ENCODE measurements around the gene CHD6.
"Not testable (repeated sequence)": the region's sequence is repeated elsewhere in the genome, so short reads cannot be mapped to it uniquely, and the experiment has no call there.

The CHD6 gene

GRCh38 chr20:41540459-41540858 is 77.7 kb downstream of the CHD6 start:
- DNase-seq (ENCODE audit: low read depth in 2 of 2) = no peak

- no peak for DNase-seq (ENCODE audit: low read depth in 2 of 2)
These were observed 79.2 kb downstream of the CHD6 start for GRCh38 chr20:41538810-41539596.

GRCh38 chr20:41537865-41538264 is 80.3 kb downstream of the CHD6 start:
- no peak for DNase-seq (ENCODE audit: low read depth in 2 of 2)

GRCh38 chr20:41535551-41535950 is 82.6 kb downstream of the CHD6 start:
- not testable (repeated sequence) for DNase-seq (ENCODE audit: low read depth in 2 of 2)

- DNase-seq (ENCODE audit: low read depth in 2 of 2) = no peak
These were observed 83.3 kb downstream of the CHD6 start for GRCh38 chr20:41534842-41535241.

- no peak for DNase-seq (ENCODE audit: low read depth in 2 of 2)
These were observed 84.0 kb downstream of the CHD6 start for GRCh38 chr20:41534170-41534569.

- no peak for DNase-seq (ENCODE audit: low read depth in 2 of 2)
These were observed 84.5 kb downstream of the CHD6 start for GRCh38 chr20:41533537-41534136.

GRCh38 chr20:41532935-41533334 is 85.2 kb downstream of the CHD6 start:
- DNase-seq (ENCODE audit: low read depth in 2 of 2) = no peak

- DNase-seq (ENCODE audit: low read depth in 2 of 2) = no peak
These were observed 86.5 kb downstream of the CHD6 start for GRCh38 chr20:41531518-41532275.

GRCh38 chr20:41530923-41531322 is 87.3 kb downstream of the CHD6 start:
- no peak for DNase-seq (ENCODE audit: low read depth in 2 of 2)

GRCh38 chr20:41526327-41526726 is 91.8 kb downstream of the CHD6 start:
- DNase-seq (ENCODE audit: low read depth in 2 of 2) = no peak

GRCh38 chr20:41524980-41525613 is 93.1 kb downstream of the CHD6 start:
- no peak for DNase-seq (ENCODE audit: low read depth in 2 of 2)

GRCh38 chr20:41523857-41524256 is 94.3 kb downstream of the CHD6 start:
- DNase-seq (ENCODE audit: low read depth in 2 of 2) = no peak

GRCh38 chr20:41513829-41514228 is 104.3 kb downstream of the CHD6 start:
- no peak for DNase-seq (ENCODE audit: low read depth in 2 of 2)

- no peak for DNase-seq (ENCODE audit: low read depth in 2 of 2)
These were observed 105.6 kb downstream of the CHD6 start for GRCh38 chr20:41512624-41513023.

- DNase-seq (ENCODE audit: low read depth in 2 of 2) = no peak
These were observed 107.2 kb downstream of the CHD6 start for GRCh38 chr20:41510847-41511450.

GRCh38 chr20:41510224-41510623 is 108.0 kb downstream of the CHD6 start:
- DNase-seq (ENCODE audit: low read depth in 2 of 2) = no peak

- no peak for DNase-seq (ENCODE audit: low read depth in 2 of 2)
These were observed 108.6 kb downstream of the CHD6 start for GRCh38 chr20:41509316-41510200.

- no peak for DNase-seq (ENCODE audit: low read depth in 2 of 2)
These were observed 109.8 kb downstream of the CHD6 start for GRCh38 chr20:41508335-41508734.

- no peak for DNase-seq (ENCODE audit: low read depth in 2 of 2)
These were observed 110.3 kb downstream of the CHD6 start for GRCh38 chr20:41507851-41508250.

- DNase-seq (ENCODE audit: low read depth in 2 of 2) = no peak
These were observed 110.7 kb downstream of the CHD6 start for GRCh38 chr20:41507436-41507835.
